HG02840 (cell line): ENCODE results near the gene USP10.
A peak's percentile ranks its signal among the peaks of the same experiment; 100 is the strongest.
"Not testable (repeated sequence)": the region's sequence is repeated elsewhere in the genome, so short reads cannot be mapped to it uniquely, and the experiment has no call there.

Source experiments
- ATAC-seq: cut with Tn5 transposase; IDR thresholded peaks from one replicate; pipeline ENCODE4 v1.9.1; 2021; ENCODE audit warnings: mild to moderate bottlenecking, moderate library complexity, moderate number of reproducible peaks; ENCODE audit not compliant: unreplicated experiment, low FRiP score

Gene USP10

DNA sequence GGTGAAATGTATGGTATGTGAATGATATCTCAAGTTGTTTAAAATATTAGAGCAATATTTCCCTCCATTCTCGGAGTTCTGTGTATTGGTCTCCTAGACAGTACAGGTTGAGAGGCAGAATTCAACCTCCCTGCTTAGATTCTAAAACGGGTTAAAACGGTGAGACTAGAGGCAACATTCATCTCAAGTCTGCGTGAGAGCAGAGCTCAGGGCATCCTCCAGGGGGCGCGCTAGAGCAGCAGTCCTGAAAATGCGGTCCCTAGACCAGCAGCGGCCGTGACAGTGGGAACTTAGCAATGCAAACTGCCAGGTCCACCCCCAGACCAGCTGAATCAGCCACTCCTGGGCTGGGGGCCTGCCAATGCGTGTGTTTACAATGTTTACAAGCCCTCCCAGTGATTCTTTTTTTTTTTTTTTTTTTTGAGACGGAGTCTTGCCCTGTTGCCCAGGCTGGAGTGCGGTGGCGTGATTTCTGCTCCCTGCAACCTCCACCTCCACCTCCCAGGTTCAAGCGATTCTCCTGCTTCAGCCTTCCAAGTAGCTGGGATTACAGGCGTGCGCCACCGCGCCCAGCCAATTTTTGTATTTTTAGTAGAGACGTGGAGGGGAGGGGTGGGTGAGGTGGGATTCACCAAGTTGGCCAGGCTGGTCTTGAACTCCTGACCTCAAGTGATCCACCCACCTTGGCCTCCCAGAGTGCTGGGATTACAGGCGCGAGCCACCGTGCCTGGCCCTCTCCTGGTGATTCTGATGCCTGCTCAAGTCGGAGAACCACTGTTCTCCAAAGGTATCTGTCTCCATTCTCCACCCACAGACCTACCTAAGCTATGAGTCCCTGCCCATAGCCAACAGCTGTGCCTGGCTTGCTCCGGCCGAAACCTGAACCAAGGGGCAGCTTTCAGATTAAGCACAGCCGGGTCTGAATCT is 27.3 kb upstream of the USP10 start:
- ATAC-seq = peak; percentile 71

DNA sequence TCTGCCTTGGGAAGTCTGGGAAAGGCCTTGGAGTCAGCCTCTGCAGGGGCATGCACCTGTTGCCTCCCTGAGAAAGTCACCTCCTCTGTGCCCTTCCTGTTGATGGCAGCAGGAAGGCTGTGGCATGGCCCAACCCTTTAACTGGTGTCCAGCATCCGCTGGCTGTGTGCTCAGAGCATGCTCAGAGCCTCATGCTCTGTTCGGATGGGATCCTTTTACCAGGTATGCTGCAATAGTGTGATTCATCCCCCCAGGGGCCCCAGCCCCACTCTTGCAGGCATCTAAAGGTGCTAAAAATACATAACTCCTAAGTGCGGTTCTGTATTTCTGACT is 26.6 kb upstream of the USP10 start:
- ATAC-seq = no peak

DNA sequence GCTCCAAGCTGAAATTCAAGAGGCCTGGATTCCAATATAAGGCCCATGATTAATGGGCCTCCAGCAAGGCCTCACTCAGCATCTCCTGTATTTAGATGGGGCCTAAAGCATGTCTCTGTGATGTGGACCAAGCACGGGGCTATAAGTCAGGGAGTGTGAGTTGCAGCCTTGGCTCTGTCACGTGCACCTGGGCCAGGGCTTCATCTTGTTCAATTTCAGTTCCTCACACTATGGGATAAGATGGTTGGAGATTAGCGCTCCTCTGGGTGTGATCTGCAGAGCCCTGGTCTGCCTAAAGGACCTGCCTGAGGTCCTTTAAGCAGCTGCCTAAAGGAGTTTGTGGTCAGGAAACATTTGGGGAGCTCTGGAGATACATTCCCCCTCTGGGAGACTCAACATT is 26.2 kb upstream of the USP10 start:
- ATAC-seq = no peak

DNA sequence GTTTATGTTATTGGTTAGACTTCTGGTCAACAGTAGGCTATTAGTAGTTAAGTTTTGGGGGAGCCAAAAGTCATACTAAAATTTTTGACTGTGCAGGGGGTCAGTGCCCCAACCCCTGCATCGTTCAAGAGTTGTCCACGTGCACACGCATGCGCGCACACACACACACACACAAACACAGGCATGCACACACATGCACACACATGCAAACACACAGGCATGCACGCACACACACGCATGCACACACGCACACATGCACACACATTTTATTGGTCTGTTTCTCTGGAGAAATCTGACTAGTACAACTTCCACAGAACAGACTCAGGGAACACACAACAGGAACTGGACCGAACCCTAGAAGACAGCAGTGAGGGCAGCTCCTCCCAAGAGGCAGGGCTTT is 24.4 kb upstream of the USP10 start:
- ATAC-seq = no peak

GRCh38 chr16:84675884-84676283 is 23.9 kb upstream of the USP10 start:
- ATAC-seq = no peak

DNA sequence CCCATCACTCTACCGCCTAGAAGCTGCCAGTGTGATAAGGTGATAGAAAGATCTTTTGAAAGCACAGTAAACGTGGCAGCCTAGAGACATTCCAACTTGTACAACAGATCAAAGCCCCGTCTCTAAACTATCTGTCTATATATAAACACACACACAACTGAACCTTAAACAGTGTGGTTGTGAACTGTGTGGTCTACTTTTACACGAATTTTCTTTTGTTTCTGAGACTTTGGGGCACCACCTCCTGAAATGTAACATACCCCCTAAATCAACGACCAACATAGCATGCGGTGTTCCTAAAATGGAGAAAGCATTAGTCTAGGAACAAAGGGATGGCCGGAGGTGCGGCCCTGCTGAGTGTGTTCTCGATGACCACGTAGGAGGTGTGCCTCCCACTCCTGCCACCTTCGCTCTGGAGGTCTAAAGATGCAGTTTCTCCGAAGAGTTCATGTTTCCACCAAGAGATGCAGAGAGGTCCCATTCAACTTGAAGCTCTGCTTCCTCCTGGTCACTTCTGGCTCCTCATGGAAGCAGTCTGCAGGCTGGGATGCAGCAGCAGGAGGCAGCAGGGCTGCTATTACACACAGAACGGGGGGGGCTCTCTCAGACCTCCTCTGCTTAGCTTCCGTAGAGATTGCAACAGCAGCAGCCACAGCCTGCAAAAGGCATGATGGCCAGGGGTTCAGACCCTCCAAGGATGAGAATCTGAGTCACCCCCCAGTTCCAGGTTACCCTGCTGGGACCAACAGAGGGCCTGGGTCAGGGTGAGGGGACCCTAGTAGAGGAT is 22.6 kb upstream of the USP10 start:
- ATAC-seq = no peak

- ATAC-seq = no peak
These were observed 22.0 kb upstream of the USP10 start for GRCh38 chr16:84677849-84678248.

GRCh38 chr16:84678541-84678940 is 21.3 kb upstream of the USP10 start:
- ATAC-seq = no peak

- no peak for ATAC-seq
These were observed 19.5 kb upstream of the USP10 start for GRCh38 chr16:84680165-84680842.

- ATAC-seq = no peak
These were observed 18.8 kb upstream of the USP10 start for GRCh38 chr16:84680843-84681629.

DNA sequence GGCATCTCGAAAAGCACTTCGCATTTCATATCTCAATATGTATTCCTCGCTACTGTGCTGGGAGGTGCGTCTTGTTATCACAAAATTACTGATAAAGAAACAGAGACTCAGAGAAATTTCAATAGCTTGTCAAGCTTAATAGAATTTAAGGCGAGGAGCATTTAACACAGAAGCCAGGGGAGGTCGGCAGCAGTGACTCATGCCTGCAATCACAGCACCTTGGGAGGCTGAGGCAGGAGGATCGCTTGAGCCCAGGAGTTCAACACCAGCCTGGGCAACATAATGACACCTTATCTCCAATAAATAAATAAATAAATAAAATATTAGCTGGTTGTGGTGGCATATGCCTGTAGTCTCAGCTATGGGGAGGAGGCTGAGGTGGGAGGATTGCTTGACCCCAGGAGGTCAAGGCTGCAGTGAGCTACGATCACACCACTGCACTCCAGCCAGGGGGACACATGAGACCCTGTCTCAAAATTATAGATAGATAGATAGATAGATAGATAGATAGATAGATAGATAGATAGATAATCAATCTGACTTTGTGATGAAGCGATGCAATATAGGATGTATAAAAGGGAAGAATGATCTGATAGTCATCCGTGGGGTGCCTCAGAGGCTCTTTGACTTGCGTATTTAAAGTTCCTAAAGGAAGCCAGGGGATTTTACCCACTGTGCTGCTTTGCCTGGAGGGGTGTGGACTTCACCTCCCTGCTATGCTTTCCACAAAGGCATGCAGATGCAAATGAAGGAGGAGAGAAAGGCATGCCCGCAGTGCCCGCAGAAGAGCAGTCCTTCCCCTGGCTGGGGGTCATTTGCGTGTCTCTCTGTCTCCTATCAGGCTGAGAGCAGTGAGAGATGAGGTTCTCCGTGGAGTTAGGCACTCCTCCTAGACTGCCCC is 15.9 kb upstream of the USP10 start:
- ATAC-seq = no peak

GRCh38 chr16:84684592-84684965 is 15.2 kb upstream of the USP10 start:
- no peak for ATAC-seq

DNA sequence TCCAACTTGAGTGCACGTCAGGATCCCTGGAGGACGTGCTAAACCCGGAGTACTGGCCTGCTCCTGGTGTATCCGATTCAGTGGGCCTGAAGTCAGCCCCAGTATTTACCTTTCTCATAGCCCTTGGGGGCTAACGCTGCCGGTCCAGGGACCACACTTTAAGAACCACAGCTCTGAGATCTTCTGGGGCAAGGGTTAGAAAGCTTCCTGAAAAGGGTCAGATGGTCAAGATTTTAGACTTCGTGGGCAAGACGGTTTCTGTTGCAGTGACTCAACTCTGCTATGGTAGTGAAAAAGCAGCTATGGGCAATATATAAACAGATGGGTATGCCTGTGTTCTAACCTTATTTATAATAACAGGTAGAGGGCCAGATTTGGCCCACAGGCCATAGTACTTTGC is 14.6 kb upstream of the USP10 start:
- ATAC-seq = no peak

DNA sequence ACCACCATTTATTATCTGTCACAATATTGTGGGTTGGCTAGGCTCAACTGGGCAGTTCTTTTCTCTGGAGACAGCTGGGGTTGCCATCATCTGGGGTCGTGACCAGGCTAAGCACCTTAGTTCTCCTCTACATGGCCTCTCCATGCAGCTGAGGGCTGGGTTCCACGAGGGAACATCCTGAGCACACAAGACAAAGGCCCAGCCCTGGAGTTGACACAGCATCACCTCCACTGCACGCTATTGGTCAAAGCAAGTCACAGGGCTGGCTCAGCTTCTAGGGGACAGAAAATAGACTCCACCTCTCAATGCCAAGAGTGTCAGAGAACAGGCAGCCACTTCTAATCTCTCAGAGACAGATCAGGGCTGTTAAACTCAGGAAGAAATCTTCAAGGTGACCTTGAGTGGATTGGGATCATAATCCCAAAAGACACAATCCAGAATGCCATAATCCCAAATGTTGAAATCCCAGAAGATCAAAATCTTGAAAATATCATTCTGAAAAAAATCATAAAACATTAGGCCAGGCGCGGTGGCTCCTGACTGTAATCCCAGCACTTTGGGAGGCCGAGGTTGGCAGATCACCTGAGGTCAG is 13.0 kb upstream of the USP10 start:
- ATAC-seq = no peak

DNA sequence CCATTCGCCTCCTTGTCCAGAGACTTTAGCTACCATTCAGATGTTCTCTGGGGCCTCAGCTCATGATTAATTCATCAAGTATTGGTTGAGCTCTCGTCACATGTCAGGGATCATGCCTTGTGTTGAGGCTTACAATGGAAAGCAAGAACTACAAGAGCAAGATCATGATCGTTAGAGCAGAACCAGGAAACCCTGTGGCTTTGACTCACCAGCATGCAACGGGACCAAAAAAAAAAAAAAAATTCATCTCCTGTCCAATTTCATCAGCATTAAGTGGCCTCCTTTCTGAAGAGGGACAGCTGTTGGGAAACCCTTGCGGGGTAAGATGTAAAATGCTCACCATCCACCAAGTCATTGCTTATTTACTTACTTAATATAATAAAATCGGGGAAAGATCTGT is 12.1 kb upstream of the USP10 start:
- ATAC-seq = no peak

GRCh38 chr16:84688163-84688562 is 11.6 kb upstream of the USP10 start:
- not testable (repeated sequence) for ATAC-seq

DNA sequence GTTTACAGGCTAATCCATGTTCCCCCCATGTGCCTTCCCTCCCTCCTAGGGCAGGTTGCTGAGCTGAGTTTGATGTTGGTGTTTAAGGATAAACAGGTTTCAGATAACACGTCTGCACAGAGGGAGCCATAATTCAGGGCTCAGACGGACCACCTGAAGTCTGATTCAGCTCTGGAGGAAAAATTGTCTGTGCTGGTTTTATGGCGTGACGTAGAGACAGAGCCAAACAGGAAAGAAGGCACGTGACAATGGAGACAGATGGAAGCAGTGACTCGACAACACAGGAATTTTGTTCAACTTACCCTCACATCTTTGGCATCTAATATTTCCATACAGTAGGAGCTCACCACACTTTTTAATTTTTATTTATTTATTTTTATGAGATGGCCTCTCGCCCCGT is 10.7 kb upstream of the USP10 start:
- ATAC-seq = no peak

DNA sequence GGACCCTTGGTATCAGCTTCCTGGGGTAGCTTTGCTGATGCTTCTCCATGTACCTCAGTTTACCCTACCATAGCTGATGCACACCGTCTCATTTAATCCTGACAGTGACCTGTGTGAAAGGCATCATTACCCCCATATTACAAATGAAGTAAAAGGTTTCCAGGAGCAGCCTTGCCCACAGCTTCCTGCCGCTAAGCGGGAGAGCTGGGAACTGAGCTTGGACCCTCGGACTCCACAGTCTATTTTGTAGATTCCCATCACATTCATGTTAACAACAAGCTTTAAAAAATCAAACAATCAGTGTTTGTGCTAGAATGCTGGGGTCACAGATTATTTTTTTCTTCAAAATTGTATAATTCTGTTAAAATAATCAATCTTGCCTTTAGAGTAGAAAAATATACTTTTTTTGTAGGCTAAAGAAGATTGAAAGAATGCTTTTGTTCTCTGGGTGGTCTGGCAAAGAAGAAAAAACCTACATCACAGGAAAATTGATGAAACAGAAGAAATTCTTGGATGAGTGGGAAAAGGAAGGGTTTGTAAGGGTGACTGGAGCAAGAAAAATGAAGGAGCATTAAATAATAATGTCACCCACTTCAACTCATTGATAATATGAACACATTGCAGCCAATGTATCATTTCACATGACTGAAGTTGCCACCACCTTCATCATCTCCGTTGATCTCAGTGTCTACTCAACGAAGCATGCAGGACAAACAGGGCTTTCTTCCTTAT is 9.5 kb upstream of the USP10 start:
- no peak for ATAC-seq
